GM12878 (cell line): ENCODE results near the gene C1orf174. TPM values are rescaled to one million over a fixed set of nuclear protein-coding genes. Genes with fewer than 3 reads are reported as not detected.
A peak's percentile ranks its signal among the peaks of the same experiment; 100 is the strongest.

ENCODE experiments used
- CBX5 ChIP-seq: sonication (generic); IDR thresholded peaks from 2 replicates; pipeline ENCODE4 v1.6.1; 2016; ENCODE audit warnings: low read depth, moderate library complexity, mild to moderate bottlenecking, inconsistent platforms
- CEBPB ChIP-seq, 2 experiments: fragments of 150-350 bp in 1 of 2; IDR thresholded peaks; 2 replicates each; pipeline ENCODE4 v1.6.1; 2012 to 2014; ENCODE audit warnings: low read depth in 2 of 2, low read length in 2 of 2, borderline replicate concordance in 1 of 2, inconsistent platforms in 1 of 2
- CEBPZ ChIP-seq: fragments of 150-350 bp; IDR thresholded peaks from 2 replicates; pipeline ENCODE4 v1.6.1; 2016; ENCODE audit warnings: low read depth, low read length
- HCFC1 ChIP-seq: fragments of 150-350 bp; IDR thresholded peaks from 2 replicates; pipeline ENCODE4 v1.6.1; 2014; ENCODE audit warnings: low read length
- NBN ChIP-seq: fragments of 450-650 bp; IDR thresholded peaks from 2 replicates; pipeline ENCODE4 v1.6.1; 2016
- NFIC ChIP-seq: IDR thresholded peaks from 2 replicates; pipeline ENCODE4 v1.6.1; 2012; ENCODE audit warnings: low read depth, mild to moderate bottlenecking, inconsistent platforms, low read length, moderate library complexity
- PKNOX1 ChIP-seq: fragments of 450-650 bp; IDR thresholded peaks from 2 replicates; pipeline ENCODE4 v1.6.1; 2016; ENCODE audit warnings: mild to moderate bottlenecking
- SUZ12 ChIP-seq: fragments of 200-600 bp; sonication (generic); IDR thresholded peaks from one replicate; pipeline ENCODE4 v1.6.1; 2018; ENCODE audit warnings: antibody characterized with exemption, mild to moderate bottlenecking; ENCODE audit not compliant: unreplicated experiment
- ZNF687 ChIP-seq: fragments of 450-650 bp; IDR thresholded peaks from 2 replicates; pipeline ENCODE4 v1.6.1; 2017; ENCODE audit warnings: mild to moderate bottlenecking, moderate library complexity
- polyA plus RNA-seq, 11 experiments: library from polyadenylated mRNA; depleted of rRNA in 4 of 11; unstranded in 6 of 11; stranded (reverse) in 5 of 11; fragments of >200 nt; fragmentation: Nextera tagmentation in 4 of 11; fragmentation: Illumina TruSeq in 1 of 11; extraction: Ambion mirVana in 4 of 11; extraction: Trizol in 1 of 11; gene quantifications; 1 replicate in 1 of 11; 2 replicates in 10 of 11; pipeline versions ENCODE4 v1.2.1 to v1.2.3, GENCODE V29; 2011 to 2016; ENCODE audit warnings: inconsistent platforms in 2 of 11, missing spikeins in 2 of 11, low read depth in 1 of 11
- total RNA-seq, 4 experiments: library from RNA; depleted of rRNA in 3 of 4; stranded (reverse); fragments of >200 nt in 3 of 4; fragmentation: Illumina TruSeq in 1 of 4; extraction: Trizol in 1 of 4; gene quantifications; 2 replicates each; pipeline versions ENCODE4 v1.2.1 to v1.2.3, GENCODE V29; 2013 to 2021

Gene C1orf174
- total and polyA plus RNA-seq, 10 of the 15 experiments (the other 5 are each of a cell fraction or from before 2014, with no cell fraction given), result 17.5 to 35.4 (median 25.1) TPM

GRCh38 chr1:3900150-3900968 is at the start of gene C1orf174 (continued):
- TF ChIP-seq CEBPZ (no peak), PKNOX1 (no peak; the same call in 1 of the 2 replicates), NBN (peak; percentile 64), NFIC (no peak), HCFC1 (peak; percentile 86), CBX5 (no peak), SUZ12 (no peak), ZNF687 (peak; percentile 58), CEBPB (IDR thresholded peaks at IDR 0.05; ENCODE audit: borderline replicate concordance in 1 of 2, low read depth in 2 of 2, low read length in 2 of 2) (no peak)
